HG02938 (cell line): ENCODE data around the gene PRR36.

ENCODE experiments used
- ATAC-seq: cut with Tn5 transposase; IDR thresholded peaks from one replicate; pipeline ENCODE4 v1.9.1; 2021; ENCODE audit warnings: mild to moderate bottlenecking, moderate library complexity; ENCODE audit not compliant: unreplicated experiment

The PRR36 gene

DNA sequence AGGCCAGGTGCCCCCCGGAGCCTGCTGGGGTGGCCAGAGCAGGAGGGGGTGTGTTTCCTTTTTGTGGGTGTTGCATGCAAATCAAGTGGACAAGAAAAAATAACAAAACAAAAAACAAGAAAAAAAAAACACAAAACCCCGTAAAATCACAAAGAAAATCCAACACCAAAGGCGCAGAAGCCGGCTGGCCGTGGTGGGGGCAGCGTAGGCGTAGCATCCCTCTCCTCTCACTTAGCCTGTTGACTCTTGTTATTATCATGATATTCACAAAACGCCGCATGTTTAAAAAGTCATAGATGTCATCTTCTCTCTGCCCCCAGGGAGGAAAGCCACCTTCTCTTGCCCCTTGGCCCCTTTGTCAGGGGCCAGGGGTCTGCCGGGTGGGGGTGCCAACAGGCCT lies 39.5 kb upstream of the PRR36 start:
- ATAC-seq: no peak

DNA sequence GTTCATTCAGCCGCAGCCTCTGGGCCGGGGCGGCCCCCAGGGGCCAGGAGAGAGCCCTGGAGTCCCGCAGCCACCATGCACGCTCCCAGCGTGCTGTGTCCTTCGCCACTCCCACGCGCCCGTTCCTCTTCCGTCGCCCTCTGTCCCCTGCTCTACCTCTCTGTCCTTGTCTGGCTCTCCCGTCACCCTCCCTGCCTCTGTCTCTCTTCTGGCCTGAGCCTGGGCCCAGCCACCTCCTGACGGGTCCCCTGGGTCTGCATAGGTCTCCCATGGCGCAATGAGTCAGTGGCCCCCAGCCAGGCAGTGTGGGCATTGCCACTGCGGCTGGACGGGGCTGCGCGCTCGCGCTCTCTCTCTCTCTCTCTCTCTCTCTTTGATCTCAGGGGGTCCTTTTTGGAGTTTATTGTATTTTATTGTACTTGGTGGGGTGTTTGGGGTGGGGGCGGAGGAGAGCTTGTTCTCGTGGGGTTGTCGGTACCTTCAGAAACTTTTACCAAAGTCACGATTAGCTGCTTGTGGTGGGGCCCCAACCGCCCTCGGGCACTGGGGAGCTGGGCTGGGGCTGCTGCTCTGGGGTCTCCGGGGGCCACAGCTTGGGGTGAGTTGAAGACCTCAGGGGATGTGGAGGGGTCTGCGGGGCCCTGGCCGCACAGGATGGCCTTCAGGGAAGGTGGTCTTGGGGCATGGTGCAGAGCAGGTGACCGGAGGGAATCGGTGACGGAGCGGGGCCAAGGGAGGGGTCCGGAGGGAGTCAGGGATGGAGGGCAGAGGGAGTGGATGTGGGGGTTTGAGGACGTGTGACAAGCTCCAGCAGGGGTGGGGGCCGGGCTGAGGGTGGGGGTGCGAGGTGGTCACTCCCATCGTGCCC lies 38.7 kb upstream of the PRR36 start:
- ATAC-seq: no peak

DNA sequence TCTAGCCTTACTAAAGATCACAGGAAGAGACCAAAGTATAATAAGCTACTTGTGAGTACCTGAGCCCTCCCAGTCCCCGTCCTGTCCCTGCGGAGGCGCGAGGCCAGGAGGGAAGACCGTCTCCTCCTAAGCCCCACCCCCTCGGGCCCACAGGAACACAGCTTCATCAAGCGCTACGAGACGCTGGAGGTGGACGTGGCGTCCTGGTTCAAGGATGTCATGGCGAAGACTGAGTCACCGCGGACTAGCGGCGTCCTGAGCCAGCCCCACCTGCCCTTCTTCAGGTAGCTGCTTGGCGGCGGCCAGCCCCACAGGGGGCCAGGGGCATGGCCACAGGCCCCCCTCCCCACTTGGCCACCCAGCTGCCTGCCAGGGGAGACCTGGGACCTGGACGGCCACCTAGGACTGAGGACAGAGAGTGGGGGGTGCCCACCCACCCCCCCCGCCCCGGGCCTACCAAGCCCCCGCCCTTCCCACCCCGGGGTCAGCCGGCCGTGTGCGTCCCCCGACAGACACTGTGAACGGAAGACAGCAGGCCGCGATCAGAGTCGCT lies 38.0 kb upstream of the PRR36 start:
- no peak for ATAC-seq

DNA sequence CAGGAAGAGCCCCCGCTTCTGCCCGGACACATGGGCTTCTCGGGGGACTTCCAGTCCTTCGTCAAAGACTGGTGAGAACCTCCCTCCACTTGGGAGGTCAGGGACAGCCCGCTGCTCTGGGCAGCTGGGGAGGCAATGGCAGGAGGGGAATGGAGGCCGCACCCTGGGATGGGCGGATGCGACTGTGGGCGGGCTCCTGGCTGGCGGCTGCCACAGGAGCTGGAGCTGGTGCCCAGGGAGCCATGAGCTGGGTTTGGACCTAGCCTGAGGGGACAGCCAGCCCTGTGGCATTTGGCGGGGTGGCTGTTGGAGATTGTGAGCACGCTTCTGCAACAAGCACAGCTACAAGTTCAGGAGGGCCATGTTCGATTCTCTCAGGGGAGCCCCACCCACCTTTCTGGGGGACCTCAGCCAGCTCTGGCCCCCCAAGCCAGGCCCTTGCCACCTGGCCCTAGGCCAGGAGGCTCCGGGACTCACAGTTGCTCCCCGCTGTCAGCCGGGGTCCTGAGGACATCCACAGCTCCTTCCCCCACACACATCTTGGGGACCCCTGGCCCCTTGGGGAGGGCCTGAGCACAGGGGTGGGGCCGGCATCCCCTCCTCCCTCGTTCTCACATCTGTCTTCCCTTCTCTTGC lies 37.4 kb upstream of the PRR36 start:
- no peak for ATAC-seq

DNA sequence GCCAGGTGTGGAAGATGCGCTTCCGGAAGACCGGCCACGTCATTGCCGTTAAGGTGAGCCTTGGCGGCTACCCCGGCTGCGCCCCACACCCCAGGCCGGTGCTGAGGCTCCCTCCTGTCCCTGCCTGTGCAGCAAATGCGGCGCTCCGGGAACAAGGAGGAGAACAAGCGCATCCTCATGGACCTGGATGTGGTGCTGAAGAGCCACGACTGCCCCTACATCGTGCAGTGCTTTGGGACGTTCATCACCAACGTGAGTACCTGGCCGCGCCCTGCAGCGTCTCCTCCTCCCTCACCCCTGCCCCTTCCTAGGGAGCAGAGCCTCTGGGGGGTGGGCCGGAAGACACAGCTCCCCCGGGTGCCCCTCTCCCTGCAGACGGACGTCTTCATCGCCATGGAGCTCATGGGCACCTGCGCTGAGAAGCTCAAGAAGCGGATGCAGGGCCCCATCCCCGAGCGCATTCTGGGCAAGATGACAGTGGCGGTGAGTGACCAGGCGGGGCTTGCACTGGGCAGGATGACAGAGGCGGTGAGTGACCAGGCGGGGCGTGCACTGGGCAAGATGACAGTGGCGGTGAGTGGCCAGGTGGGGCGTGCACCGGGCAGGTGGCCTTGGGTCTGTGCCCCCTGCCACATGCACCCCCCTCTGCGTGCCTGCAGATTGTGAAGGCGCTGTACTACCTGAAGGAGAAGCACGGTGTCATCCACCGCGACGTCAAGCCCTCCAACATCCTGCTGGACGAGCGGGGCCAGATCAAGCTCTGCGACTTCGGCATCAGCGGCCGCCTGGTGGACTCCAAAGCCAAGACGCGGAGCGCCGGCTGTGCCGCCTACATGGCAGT lies 36.4 kb upstream of the PRR36 start:
- ATAC-seq: no peak

DNA sequence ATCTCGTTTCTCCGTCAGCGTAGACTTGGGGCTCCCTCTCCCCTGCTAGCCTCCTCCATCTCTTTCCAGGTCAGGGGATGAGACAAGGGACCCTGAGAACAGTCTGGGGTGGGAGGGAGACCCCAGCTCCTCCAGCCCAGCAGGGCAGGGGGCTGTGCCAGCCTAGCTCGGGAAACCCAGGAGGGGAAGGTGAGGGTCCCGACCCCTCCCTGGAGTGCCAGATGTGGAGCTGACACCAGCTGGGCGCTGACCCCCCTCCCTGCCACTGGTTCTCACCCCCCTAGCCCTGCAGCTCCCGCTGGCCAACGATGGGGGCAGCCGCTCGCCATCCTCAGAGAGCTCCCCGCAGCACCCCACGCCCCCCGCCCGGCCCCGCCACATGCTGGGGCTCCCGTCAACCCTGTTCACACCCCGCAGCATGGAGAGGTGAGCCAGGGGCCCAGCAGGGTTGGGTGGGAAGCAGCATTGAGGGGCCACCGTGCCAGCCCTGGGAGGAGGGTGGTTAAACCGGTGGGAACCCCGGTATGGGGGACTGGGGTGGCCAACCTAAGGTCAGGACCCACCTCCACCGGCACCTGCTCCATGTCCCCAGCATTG lies 35.4 kb upstream of the PRR36 start:
- no peak for ATAC-seq

DNA sequence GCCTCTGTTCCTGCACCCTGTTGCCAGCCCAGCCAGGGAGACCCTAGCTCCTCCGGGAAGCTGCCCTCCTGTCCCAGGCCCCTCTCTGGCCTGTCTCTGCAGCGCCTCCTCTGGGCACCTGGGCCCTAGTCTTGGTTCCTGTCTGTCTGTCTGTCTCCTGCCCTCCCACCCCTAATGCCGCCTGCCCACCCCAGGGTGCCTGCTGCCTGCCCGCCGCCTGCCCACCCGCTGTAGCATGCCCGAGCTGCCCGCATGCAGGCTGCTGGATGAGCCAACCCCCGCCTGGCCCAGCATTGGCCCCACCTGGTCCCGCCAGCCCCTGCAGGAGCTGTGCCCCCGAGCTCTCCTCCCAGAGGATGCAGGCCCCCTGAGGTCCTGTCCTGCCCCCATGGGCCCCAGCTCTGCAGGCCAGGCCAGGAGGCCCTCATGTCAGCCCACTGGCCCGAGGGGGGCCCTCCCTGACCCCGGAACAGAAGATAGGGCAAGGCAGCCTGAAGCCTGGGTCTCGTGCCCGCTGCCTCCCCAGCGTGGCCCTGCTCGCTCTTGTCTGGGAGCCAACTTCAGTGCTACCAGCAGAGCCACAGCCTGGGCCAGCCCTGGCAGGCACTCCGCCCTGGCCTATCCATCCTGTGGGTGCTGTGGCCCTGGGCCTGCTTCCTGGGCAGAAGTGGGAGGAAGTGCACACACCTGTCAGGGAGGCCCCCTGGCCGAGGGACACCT lies 34.7 kb upstream of the PRR36 start:
- ATAC-seq: no peak

DNA sequence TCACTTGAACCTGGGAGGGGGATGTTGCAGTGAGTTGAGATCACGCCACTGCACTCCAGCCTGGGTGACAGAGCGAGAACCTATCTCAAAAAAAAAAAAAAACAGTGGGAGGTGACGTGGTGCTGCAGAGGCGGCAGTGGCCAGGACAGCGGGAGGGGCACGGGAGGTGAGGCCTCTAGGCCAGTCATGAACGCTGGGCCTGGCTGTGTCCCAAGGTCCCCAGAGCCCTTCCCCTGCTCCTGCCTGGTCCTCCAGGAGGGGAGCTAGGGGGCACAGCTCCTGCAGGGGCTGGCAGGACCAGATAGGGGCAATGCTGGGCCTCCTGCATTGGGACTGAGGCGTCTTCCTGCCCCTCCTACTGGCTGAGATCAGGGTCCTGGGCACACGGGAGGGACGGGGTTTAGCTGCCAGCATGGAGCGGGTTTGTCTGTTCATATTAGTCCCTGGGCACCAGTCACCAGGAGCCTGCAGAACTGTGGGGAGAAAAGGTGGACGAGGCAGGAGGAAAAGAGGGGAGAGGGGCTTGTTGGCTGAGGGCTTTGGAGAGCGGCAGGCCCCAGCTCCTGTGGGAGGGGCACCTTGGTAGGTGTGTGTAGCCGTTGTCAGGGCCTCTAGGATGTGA lies 34.0 kb upstream of the PRR36 start:
- ATAC-seq: no peak

DNA sequence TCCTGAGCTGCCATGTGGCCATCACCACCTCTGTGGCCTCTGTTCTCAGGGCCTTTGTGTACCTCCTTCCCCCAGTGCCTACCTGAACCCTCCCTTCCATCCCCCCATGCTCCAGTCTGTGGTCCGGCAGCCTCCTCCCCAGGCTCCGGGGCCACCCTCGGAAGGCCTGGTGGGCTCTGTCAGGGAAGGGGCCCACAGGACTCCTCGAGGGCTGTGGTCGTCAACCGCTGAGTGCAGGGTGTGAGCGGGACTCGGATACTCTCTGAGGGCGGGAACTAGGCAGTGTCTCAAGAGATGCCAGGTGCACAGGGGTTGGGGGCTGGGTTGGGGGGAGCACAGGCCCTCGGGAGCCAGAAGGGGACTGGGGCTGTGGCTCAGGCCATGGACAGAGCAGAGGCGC lies 33.4 kb upstream of the PRR36 start:
- ATAC-seq: no peak

DNA sequence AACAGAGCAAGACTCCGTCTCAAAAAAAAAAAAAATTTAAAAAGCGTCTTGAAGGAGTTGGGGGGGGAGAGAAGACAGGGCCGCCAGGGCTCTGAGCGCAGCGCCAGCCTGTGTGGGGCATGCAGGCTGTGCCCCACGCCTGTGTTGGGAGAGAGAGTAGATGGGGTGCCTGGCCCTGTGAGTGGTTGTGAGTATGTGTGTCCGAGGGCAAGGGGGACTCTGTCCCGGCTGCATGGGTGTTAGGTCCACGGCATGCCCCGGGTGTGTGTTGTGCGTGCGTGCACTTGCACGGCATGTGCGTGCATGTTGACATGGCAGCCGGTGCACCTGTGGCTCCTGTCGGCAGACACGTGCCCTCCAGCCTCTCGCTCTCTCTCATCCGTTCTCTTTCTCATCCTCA lies 32.9 kb upstream of the PRR36 start:
- no peak for ATAC-seq

DNA sequence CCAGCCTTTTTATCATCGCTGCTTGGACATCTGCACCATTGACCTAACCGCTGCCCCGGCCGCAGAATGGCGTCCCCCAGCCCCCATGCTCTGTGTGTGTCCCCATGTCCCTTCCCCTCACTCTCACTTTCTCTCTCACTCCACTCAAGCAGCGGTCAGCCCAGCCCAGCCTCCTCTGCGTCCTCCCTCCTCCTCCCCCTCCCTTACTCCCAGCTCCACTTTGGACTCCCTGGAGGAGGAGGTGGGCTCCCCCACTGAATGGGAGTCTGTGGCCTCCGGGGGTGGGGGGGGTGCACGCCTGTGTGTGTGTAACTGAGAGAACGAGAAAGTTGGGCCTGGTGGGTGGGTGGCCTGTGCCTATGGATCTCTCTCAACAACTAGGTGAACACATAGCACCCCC lies 31.7 kb upstream of the PRR36 start:
- ATAC-seq: no peak

DNA sequence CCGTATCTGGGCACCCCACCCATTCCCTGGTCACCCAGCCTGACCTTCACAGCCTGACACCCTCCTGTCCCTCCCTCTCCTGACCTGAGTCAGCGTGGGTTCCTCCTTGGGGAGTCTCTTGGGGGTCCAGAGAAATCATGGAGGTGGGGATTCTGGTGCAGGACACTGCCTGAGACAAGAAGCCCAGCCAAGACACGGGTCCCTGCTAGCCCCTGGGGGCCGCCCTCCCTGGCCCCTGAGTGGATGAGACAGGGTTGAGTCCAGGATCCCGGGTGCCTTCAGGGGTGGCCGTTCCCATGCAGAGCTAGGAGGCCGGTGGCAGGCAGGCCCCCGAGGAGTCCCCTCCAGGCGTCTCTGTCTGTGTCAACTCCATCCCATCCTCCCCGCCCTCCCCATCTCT lies 31.1 kb upstream of the PRR36 start:
- no peak for ATAC-seq

DNA sequence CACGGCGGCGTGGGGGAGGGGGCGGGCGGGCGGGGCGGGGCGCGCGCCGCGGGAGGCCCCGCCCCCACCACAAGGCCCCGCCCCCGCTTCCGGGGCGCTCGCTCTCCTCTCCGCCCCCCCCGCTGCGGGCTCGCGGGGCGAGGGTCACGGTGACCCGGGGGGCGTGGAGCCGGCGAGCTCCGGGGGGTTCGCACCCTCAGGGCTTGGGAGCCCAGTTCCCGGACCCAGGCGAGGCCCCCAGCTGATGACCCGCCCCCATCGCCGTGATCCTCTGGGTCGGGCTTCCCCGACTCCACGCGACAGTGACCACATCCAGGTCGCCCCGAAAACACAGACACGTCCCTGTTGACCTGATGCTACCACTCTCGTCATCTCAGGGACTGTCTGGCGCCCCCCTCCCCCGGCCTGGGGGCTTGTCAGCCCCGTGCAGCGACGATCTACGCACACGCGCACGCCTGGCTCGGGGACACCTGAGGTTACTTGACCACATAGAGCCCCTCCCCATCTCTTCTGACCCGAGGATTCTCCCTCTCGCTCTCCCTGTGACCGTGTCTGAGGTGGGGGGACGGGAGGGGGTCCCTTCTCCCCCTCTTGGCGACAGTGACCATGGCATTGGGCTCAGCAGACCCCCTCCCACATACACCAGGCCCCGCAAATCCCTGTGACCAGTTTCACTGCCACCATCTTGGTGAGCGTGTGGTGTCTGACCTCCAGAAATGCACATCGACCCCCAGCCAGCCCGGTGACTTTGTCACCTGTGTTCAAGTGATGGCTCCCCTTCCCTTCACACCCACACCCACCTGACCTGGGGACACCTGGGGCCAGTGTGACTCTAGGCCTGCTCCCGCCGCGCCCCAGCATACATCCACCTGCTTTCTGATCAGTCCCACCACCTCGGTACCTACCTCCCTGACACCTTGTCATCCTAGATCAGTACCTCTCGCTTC lies 30.2 kb upstream of the PRR36 start:
- peak; percentile 30 for ATAC-seq

DNA sequence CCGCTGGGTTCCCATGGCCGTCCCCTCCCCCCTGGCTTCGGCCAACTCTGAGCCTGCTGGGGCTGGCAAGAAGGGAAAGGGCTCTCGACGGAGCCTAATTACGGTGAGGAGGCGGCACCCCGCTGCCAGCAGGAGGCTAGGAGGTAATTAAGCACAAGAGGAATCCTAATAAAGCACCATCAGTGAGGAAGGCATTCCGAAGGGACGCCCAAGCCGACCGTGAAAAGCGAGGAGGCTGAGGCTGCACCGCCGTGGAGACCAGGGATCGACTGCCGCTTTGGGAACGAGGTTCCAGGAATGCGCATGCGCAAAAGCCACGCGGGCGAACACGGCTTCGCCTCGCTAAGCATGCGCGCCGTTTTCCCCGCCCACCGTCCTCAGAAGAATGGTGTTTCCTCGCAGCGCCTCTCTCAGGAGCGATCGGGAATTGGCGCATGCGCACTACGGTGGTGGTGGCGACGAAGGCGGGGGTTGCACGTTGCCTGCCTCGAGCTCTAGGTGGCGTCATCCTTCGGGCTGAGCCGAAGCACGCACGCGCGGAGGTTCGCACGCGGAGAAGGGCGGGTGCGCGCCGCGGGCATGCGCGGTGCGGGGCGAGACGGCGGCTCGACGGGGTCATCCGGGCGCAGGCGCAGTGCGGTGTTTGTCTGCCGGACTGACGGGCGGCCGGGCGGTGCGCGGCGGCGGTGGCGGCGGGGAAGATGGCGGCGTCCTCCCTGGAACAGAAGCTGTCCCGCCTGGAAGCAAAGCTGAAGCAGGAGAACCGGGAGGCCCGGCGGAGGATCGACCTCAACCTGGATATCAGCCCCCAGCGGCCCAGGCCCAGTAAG lies 29.3 kb upstream of the PRR36 start, which contains the start of gene MAP2K7:
MAP2K7 (plus strand) TSS at position 634 of the 830 bp plus-strand sequence; CDS start at position 702, 68 bp downstream.
- ATAC-seq: peak; percentile 87

DNA sequence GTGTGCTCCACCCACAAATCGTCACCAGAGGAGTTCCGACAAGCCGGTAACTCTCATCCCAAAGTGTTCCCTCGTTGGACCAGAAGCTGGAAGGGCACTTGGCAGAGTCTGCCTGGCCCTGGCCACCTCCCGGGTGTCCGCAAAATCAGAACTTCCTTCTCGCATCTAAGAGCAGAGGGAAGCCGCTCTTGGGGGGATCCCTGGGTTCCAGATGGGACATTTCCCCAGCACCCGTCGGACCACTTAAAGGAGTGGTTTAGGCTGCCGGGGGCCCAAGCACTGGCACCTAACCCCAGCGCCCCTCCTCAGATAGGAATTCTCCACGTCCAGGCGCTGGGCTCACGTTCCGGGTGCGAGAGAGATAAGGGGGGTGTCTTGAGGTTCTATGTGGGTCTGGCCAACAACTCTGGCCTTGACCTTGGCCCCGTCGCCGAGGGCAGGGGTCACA lies 28.6 kb upstream of the PRR36 start:
- no peak for ATAC-seq

DNA sequence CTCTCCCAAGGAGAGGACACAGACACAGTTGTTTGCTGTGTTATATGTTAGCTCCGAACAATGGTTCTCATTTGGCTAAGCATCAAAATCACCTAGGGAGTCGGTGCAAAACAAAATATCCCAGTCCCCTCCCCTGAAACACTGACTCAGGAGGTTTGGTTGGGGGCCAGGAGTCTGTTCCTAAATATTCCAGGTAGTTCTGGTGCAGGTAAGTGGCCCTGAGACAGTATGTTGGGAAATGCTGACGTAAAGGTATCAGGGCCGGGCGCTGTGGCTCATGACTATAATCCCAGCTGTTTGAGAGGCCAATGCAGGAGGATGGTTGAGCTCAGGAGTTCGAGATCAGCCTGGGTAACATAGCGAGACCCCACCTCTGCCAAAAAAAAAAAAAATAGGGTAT lies 27.1 kb upstream of the PRR36 start:
- no peak for ATAC-seq

DNA sequence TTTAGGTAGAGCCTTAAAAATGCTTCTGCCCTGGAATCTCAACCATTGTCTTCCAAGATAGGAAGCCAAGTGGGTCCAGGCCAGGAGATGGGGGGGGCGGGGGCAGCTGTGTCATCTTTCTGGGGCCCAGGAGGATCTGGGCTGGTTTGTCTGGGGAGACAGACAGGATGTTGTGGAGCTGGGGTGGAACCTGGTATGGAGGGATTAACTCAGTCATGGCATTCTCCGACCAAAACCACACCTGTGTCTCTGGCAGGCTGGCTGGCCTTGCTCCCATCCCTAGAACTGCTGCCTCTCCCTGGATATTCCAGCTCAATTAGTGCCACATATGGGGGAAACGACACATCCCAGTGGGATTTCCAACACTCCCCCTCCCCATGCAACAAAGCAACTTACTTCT lies 26.7 kb upstream of the PRR36 start:
- no peak for ATAC-seq

DNA sequence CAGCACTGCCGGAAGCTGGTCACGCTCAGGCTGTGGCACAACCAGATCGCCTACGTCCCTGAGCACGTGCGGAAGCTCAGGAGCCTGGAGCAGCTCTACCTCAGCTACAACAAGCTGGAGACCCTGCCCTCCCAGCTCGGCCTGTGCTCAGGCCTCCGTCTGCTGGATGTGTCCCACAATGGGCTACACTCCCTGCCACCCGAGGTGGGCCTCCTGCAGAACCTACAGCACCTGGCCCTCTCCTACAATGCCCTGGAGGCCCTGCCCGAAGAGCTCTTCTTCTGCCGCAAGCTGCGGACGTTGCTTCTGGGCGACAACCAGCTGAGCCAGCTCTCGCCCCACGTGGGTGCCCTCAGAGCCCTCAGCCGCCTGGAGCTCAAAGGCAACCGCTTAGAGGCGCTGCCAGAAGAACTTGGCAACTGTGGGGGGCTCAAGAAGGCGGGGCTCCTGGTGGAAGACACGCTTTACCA lies 26.2 kb upstream of the PRR36 start:
- no peak for ATAC-seq
